MM.1S (cell line): ENCODE data around the gene SFXN1.

Experiments used
- DNase-seq: peaks from one replicate; pipeline ENCODE4 v3.0.0-alpha.2; 2015
- H2AFZ ChIP-seq: fragments of 300-600 bp; sonication (generic); 2 replicates; pipeline ENCODE4 v1.6.0; 2016; ENCODE audit warnings: antibody characterized with exemption, low read length
- H3F3A ChIP-seq: fragments of 300-600 bp; sonication (generic); 2 replicates; pipeline ENCODE4 v1.6.1; 2016; ENCODE audit warnings: mild to moderate bottlenecking, antibody characterized with exemption, low read length, moderate library complexity, mixed read lengths; ENCODE audit not compliant: insufficient read depth
- H3K27ac ChIP-seq: fragments of 300-600 bp; sonication (generic); 2 replicates; pipeline ENCODE4 v1.5.1; 2016; ENCODE audit warnings: mild to moderate bottlenecking, low read length
- H3K27me3 ChIP-seq: fragments of 300-600 bp; sonication (generic); replicated peaks from 2 replicates; pipeline ENCODE4 v1.6.0; 2016; ENCODE audit warnings: low read length; ENCODE audit not compliant: insufficient read depth
- H3K36me3 ChIP-seq: fragments of 300-600 bp; sonication (generic); replicated peaks from 2 replicates; pipeline ENCODE4 v1.6.1; 2016; ENCODE audit warnings: mild to moderate bottlenecking, low read length, mixed read lengths; ENCODE audit not compliant: insufficient read depth
- H3K4me1 ChIP-seq: fragments of 300-600 bp; sonication (generic); 2 replicates; pipeline ENCODE4 v1.6.1; 2016; ENCODE audit warnings: low read length, mixed read lengths
- H3K4me2 ChIP-seq: fragments of 300-600 bp; sonication (generic); 2 replicates; pipeline ENCODE4 v1.6.0; 2016; ENCODE audit warnings: low read depth, low read length
- H3K4me3 ChIP-seq: fragments of 300-600 bp; sonication (generic); 2 replicates; pipeline ENCODE4 v1.5.1; 2016; ENCODE audit warnings: low read length, mixed read lengths
- H3K79me2 ChIP-seq: fragments of 300-600 bp; sonication (generic); 2 replicates; pipeline ENCODE4 v1.6.1; 2016; ENCODE audit warnings: mixed run types, low read length, mixed read lengths
- H3K9ac ChIP-seq: fragments of 300-600 bp; sonication (generic); 2 replicates; pipeline ENCODE4 v1.6.1; 2016; ENCODE audit warnings: low read length, mixed read lengths
- H3K9me2 ChIP-seq: fragments of 300-600 bp; sonication (generic); replicated peaks from 2 replicates; pipeline ENCODE4 v1.6.1; 2016; ENCODE audit warnings: mild to moderate bottlenecking, low read length, mixed read lengths; ENCODE audit not compliant: insufficient read depth
- H3K9me3 ChIP-seq: fragments of 300-600 bp; sonication (generic); replicated peaks from 2 replicates; pipeline ENCODE4 v1.6.1; 2016; ENCODE audit warnings: mild to moderate bottlenecking, low read length, mixed read lengths; ENCODE audit not compliant: insufficient read depth
- H4K20me1 ChIP-seq: fragments of 300-600 bp; sonication (generic); 2 replicates; pipeline ENCODE4 v1.6.1; 2016; ENCODE audit warnings: mild to moderate bottlenecking, low read length, moderate library complexity, mixed read lengths; ENCODE audit not compliant: insufficient read depth
- EZH2 ChIP-seq: fragments of 300-600 bp; sonication (generic); optimal IDR thresholded peaks from 2 replicates; pipeline ENCODE3; 2017; ENCODE audit warnings: low read depth, mild to moderate bottlenecking, antibody characterized with exemption, low read length, mixed read lengths
- EZH2phosphoT487 ChIP-seq: fragments of 300-600 bp; sonication (generic); IDR thresholded peaks from 2 replicates; pipeline ENCODE4 v1.6.1; 2018; ENCODE audit warnings: antibody characterized with exemption, low read length
- TF ChIP-seq, protein P1 (sequence below): fragments of 300-600 bp; sonication (generic); IDR thresholded peaks from 2 replicates; pipeline ENCODE4 v1.5.1; 2016; ENCODE audit warnings: antibody characterized with exemption, low read length, mixed read lengths

SFXN1 gene

DNA sequence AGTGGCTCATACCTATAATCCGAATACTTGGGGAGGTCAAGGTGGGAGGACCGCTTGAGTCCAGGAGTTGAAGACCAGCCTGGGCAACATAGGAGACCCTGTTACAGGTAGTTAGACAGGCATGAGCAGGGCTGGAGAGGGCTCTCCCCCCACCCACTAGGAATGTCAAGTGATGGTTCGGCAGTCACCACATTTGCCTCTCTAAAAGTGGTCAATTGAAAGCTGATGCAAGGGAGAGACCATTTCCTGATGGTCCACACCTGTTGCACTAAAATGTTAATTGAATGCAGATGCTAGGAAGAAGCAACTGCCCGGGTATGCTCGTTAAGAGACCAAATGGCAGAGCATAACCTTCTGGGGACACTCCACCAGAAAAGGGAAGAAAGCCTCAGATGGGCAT, 82.7 kb downstream of the SFXN1 start:
- no peak overlapping the region for H3K9ac ChIP-seq

DNA sequence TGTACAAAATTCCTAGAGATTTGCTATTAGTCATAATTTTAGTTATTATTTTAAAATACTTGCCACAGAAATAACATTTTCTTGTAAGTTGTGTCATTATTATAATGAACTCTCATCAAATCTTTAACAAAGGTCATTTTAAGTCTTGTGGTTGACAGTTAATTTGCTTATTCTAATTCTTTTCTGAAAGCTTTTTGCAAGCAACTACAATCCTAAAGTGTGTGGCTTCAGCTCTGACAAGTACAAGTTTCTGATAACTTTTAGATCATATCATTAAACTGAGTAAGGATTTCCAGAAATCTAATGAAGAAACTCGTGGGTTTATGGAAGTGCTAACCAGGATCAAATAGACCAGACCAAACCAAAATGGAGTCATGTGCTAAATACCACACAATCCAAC, 86.4 kb downstream of the SFXN1 start:
- no peak overlapping the region for H2AFZ ChIP-seq
- DNase-seq, result no peak
- H3K79me2 ChIP-seq, result no peaks in the 10 kb centered on the region
- H3K27me3 ChIP-seq, result no peaks in the 10 kb centered on the region
- TF ChIP-seq EZH2 (no peak), EZH2phosphoT487 (no peak)
- TF ChIP-seq, protein P1, sequence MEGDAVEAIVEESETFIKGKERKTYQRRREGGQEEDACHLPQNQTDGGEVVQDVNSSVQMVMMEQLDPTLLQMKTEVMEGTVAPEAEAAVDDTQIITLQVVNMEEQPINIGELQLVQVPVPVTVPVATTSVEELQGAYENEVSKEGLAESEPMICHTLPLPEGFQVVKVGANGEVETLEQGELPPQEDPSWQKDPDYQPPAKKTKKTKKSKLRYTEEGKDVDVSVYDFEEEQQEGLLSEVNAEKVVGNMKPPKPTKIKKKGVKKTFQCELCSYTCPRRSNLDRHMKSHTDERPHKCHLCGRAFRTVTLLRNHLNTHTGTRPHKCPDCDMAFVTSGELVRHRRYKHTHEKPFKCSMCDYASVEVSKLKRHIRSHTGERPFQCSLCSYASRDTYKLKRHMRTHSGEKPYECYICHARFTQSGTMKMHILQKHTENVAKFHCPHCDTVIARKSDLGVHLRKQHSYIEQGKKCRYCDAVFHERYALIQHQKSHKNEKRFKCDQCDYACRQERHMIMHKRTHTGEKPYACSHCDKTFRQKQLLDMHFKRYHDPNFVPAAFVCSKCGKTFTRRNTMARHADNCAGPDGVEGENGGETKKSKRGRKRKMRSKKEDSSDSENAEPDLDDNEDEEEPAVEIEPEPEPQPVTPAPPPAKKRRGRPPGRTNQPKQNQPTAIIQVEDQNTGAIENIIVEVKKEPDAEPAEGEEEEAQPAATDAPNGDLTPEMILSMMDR, result no peak
- no peak overlapping the region for H3K4me2 ChIP-seq
- H3K9ac ChIP-seq, result no peak overlapping the region
- H4K20me1 ChIP-seq, result no peaks in the 10 kb centered on the region
- H3K4me3 ChIP-seq, result no peak overlapping the region
- H3K9me3 ChIP-seq, result no peaks in the 10 kb centered on the region
- H3F3A ChIP-seq, result peaks cover 6% of the 10 kb centered on the region
- H3K9me2 ChIP-seq, result no peaks in the 10 kb centered on the region
- no peak overlapping the region for H3K27ac ChIP-seq
- H3K4me1 ChIP-seq, result peaks cover 27% of the 10 kb centered on the region
- H3K36me3 ChIP-seq, result no peaks in the 10 kb centered on the region

More for the DNA sequence above, 82.7 kb downstream of the SFXN1 start:
- H3K4me3 ChIP-seq, result no peak overlapping the region
- peaks cover 38% of the 10 kb centered on the region for H3K4me1 ChIP-seq
- no peaks in the 10 kb centered on the region for H3K36me3 ChIP-seq
- no peak overlapping the region for H3K4me2 ChIP-seq
- no peaks in the 10 kb centered on the region for H3K9me3 ChIP-seq
- H2AFZ ChIP-seq, result no peak overlapping the region
- no peaks in the 10 kb centered on the region for H4K20me1 ChIP-seq
- H3K27me3 ChIP-seq, result no peaks in the 10 kb centered on the region
- H3K27ac ChIP-seq, result no peak overlapping the region
- TF ChIP-seq EZH2 (no peak), EZH2phosphoT487 (no peak)
- TF ChIP-seq, protein P1, result no peak
- no peak for DNase-seq
- no peaks in the 10 kb centered on the region for H3K79me2 ChIP-seq
- H3F3A ChIP-seq, result peaks cover 8% of the 10 kb centered on the region
- H3K9me2 ChIP-seq, result no peaks in the 10 kb centered on the region

DNA sequence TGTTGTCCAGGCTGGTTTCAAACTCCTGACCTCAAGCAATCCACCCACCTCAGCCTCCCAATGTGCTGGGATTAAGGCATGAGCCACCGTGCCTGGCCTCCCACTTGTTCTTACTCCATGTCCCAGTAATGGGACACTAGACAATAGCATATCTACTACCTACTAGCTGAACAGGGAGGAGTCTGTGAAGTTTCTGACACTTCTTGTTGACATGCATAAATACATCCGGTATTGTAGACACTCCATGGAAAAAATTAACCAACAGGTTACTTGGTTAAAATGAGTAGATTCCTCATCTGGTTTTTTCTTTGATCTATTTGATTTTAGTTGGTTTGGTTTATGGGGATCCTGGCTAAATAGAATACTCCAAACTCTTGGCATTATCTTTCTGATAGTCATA, 88.3 kb downstream of the SFXN1 start:
- Histone ChIP-seq H3K79me2 (no peaks in the 10 kb centered on the region), H2AFZ (no peak overlapping the region), H3K4me3 (no peak overlapping the region), H3F3A (no peaks in the 10 kb centered on the region), H3K4me2 (no peak overlapping the region), H3K27ac (no peak overlapping the region), H4K20me1 (no peaks in the 10 kb centered on the region), H3K9ac (no peak overlapping the region), H3K27me3 (no peaks in the 10 kb centered on the region), H3K9me3 (no peaks in the 10 kb centered on the region), H3K9me2 (no peaks in the 10 kb centered on the region), H3K36me3 (no peaks in the 10 kb centered on the region), H3K4me1 (peaks cover 12% of the 10 kb centered on the region)
- TF ChIP-seq, protein P1, result no peak
- TF ChIP-seq EZH2 (no peak), EZH2phosphoT487 (no peak)
- DNase-seq, result no peak
